Activated CD8-positive, alpha-beta T cell treated with anti-CD3 and anti-CD28 coated beads for 36 hours (primary cell): Measurements from ENCODE around the gene GIT2. TPM values are rescaled to one million over a fixed set of nuclear protein-coding genes. Genes with fewer than 3 reads are reported as not detected.
A peak's percentile ranks its signal among the peaks of the same experiment; 100 is the strongest.

ENCODE experiments used
- ATAC-seq: fragments of 200-7000 bp; cut with Tn5 transposase; one replicate; pipeline ENCODE4 v1.10.0; 2021; ENCODE audit warnings: mild to moderate bottlenecking, moderate library complexity
- CTCF ChIA-PET: fragments of 350-600 bp; sonication (Branson Sonifier 250); formaldehyde crosslinking; loops from one replicate; lab custom pipeline; 2021; ENCODE audit warnings: antibody characterized with exemption; lab: Charles Lee
- POLR2A ChIA-PET: fragments of 350-600 bp; sonication (Branson Sonifier 250); formaldehyde crosslinking; loops from one replicate; lab custom pipeline; 2021; ENCODE audit warnings: antibody characterized with exemption; lab: Charles Lee
- DNase-seq: peaks from one replicate; pipeline ENCODE4 v3.0.0-alpha.2; 2020
- H3K27ac Mint-ChIP-seq: one replicate; pipeline ENCODE4 v1.8.0; 2021; ENCODE audit warnings: mild to moderate bottlenecking, mixed read lengths
- H3K27me3 Mint-ChIP-seq: one replicate; pipeline ENCODE4 v1.8.0; 2021; ENCODE audit warnings: mixed read lengths
- H3K36me3 Mint-ChIP-seq: one replicate; pipeline ENCODE4 v1.8.0; 2021; ENCODE audit warnings: low read depth, mixed read lengths
- H3K4me1 Mint-ChIP-seq: one replicate; pipeline ENCODE4 v1.8.0; 2021; ENCODE audit warnings: low read depth, mixed read lengths
- H3K4me3 Mint-ChIP-seq: one replicate; pipeline ENCODE4 v1.8.0; 2021; ENCODE audit warnings: mild to moderate bottlenecking, moderate library complexity, mixed read lengths
- H3K9me3 Mint-ChIP-seq: one replicate; pipeline ENCODE4 v1.8.0; 2021; ENCODE audit warnings: mixed read lengths
- intact Hi-C: fragments of 100-400 bp; cut with micrococcal nuclease; formaldehyde crosslinking; loops from one replicate; pipeline ENCODE4 v1.10.0; 2022
- total RNA-seq, 2 experiments: library from RNA; stranded (reverse); gene quantifications; one replicate each; pipeline ENCODE4 v1.2.3, GENCODE V29; 2021
- TF ChIP-seq, protein P1 (sequence below): fragments of 200-600 bp; IDR thresholded peaks from one replicate; pipeline ENCODE4 v1.8.0; 2022; ENCODE audit warnings: antibody characterized with exemption, mild to moderate bottlenecking

GIT2 gene
- total RNA-seq, 2 experiments from 2014 or later: 49.2 to 49.6 TPM

DNA sequence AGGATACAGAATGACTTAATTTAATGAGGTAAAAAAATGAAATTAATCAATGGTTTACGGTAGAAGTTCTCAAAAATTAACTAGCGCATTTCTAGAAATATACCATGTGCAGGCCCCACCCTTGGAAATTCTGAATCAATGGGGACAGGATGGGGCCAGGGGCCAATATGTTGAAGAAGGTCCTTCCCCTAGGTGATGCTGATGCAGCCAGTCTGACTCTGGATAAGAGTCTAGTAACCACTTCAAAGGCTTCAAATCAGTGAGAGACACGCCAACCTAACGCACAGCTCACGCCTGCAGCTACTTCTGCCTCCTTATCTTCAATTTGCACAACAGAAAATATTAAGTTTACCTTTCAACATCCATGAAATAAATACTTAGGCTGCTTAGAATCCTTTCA, 14.9 kb downstream of the GIT2 start:
- TF ChIP-seq, protein P1, sequence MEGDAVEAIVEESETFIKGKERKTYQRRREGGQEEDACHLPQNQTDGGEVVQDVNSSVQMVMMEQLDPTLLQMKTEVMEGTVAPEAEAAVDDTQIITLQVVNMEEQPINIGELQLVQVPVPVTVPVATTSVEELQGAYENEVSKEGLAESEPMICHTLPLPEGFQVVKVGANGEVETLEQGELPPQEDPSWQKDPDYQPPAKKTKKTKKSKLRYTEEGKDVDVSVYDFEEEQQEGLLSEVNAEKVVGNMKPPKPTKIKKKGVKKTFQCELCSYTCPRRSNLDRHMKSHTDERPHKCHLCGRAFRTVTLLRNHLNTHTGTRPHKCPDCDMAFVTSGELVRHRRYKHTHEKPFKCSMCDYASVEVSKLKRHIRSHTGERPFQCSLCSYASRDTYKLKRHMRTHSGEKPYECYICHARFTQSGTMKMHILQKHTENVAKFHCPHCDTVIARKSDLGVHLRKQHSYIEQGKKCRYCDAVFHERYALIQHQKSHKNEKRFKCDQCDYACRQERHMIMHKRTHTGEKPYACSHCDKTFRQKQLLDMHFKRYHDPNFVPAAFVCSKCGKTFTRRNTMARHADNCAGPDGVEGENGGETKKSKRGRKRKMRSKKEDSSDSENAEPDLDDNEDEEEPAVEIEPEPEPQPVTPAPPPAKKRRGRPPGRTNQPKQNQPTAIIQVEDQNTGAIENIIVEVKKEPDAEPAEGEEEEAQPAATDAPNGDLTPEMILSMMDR: no peak
- CTCF ChIA-PET: interaction anchor here (0.7 to 1.6 kb wide), 2 partner anchors 17 to 128 kb away, joined by 3 to 4 read pairs; no protein-coding TSS in a partner anchor
- peak overlapping the region; percentile 85 for H3K27ac Mint-ChIP-seq
- H3K36me3 Mint-ChIP-seq: peaks cover 78% of the 10 kb centered on the region
- peak overlapping the region; percentile 7 for H3K4me3 Mint-ChIP-seq
- intact Hi-C loops: no loop called here
- no peaks in the 10 kb centered on the region for H3K27me3 Mint-ChIP-seq
- ATAC-seq (peak; percentile 95), DNase-seq (peak; percentile 84)
- POLR2A ChIA-PET: interaction anchor here (2.3 to 3.8 kb wide), 3 partner anchors 14 to 23 kb away, joined by 11 to 20 read pairs (median 16); partner anchors contain the start of genes ANKRD13A and GIT2
- H3K4me1 Mint-ChIP-seq: peaks cover 56% of the 10 kb centered on the region
- peaks cover 12% of the 10 kb centered on the region for H3K9me3 Mint-ChIP-seq

DNA sequence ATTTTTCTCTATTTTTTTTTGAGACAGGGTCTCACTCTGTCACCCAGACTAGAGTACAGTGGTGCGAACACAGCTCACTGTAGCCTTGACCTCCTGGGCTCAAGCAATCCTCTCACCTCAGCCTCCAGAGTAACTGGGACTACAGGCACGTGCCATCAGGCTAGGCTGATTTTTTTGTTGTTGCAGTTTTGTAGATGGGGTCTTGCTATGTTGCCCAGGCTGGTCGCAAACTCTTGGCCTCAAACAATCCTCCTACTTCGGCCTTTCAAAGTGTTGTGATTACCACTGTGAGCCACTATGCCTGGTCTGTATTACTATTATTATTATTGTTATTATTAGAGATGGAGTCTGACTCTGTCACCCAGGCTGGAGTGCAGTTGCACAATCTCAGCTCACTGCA, 23.3 kb downstream of the GIT2 start:
- peaks cover 6% of the 10 kb centered on the region for H3K9me3 Mint-ChIP-seq
- ATAC-seq (no peak), DNase-seq (no peak)
- CTCF ChIA-PET: interaction anchor here (0.7 to 1.3 kb wide), 2 partner anchors 12 to 16 kb away, joined by 3 read pairs; no protein-coding TSS in a partner anchor
- no peaks in the 10 kb centered on the region for H3K27me3 Mint-ChIP-seq
- POLR2A ChIA-PET: interaction anchor here (0.9 kb wide), 1 partner anchor 34 kb away, joined by 4 read pairs; no protein-coding TSS in a partner anchor
- TF ChIP-seq, protein P1: no peak
- no peak overlapping the region for H3K4me3 Mint-ChIP-seq
- peaks cover 26% of the 10 kb centered on the region for H3K4me1 Mint-ChIP-seq
- H3K27ac Mint-ChIP-seq: peak overlapping the region; percentile 82
- intact Hi-C loops: loop anchor here (5.0 kb wide), 1 partner anchor 34 kb away; no protein-coding TSS in a partner anchor
- peaks cover 61% of the 10 kb centered on the region for H3K36me3 Mint-ChIP-seq

DNA sequence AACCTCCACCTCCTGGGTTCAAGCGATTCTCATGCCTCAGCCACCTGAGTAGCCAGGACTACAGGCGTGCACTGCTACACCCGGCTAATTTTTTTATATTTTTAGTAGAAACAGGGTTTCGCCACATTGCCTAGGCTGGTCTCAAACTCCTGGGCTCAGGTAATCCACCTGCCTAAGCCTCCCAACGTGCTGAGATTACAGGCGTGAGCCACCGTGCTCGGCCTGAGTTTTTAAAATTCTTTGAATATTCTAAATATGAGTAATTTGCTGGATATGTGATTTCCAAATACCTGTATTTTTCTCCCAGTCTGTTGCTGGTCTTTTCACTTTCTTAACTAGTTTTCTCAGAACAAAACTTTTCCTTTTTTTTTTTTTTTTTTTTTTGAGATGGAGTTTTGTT, 27.4 kb downstream of the GIT2 start:
- ChIA-PET CTCF (no interaction called here), POLR2A (no interaction called here)
- H3K4me3 Mint-ChIP-seq: no peak overlapping the region
- intact Hi-C loops: no loop called here
- TF ChIP-seq, protein P1: no peak
- H3K27ac Mint-ChIP-seq: no peak overlapping the region
- peaks cover 51% of the 10 kb centered on the region for H3K36me3 Mint-ChIP-seq
- DNase-seq (no peak), ATAC-seq (no peak)
- no peaks in the 10 kb centered on the region for H3K27me3 Mint-ChIP-seq
- H3K9me3 Mint-ChIP-seq: peaks cover 2% of the 10 kb centered on the region
- H3K4me1 Mint-ChIP-seq: peaks cover 24% of the 10 kb centered on the region

DNA sequence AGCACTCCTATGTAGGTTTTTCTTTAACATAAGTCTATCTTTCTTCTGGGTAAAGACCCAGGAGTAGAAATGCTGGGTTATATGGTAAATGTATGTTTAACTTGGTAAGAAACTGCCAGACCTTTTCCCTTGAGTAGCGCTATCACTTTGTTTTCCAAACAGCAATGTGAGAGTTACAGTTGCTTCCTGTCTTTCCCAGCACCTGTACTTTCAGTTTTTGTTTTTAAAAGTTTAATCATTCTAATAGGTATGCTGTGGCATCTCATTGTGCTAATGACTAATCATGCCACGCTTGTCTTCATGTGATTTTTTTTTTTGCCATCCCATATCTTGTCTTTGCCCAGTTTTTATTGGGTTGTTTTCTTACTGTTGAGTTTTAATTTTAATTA, 28.1 kb downstream of the GIT2 start:
- H3K4me1 Mint-ChIP-seq: peaks cover 16% of the 10 kb centered on the region
- DNase-seq (no peak), ATAC-seq (peak; percentile 65)
- H3K4me3 Mint-ChIP-seq: no peak overlapping the region
- H3K27ac Mint-ChIP-seq: peak overlapping the region; percentile 42
- H3K9me3 Mint-ChIP-seq: no peaks in the 10 kb centered on the region
- CTCF ChIA-PET: interaction anchor here (0.9 to 1.4 kb wide), 5 partner anchors 9 to 463 kb away, joined by 3 to 4 read pairs (median 3); no protein-coding TSS in a partner anchor
- intact Hi-C loops: no loop called here
- POLR2A ChIA-PET: no interaction called here
- peaks cover 43% of the 10 kb centered on the region for H3K36me3 Mint-ChIP-seq
- TF ChIP-seq, protein P1: no peak
- H3K27me3 Mint-ChIP-seq: no peaks in the 10 kb centered on the region

DNA sequence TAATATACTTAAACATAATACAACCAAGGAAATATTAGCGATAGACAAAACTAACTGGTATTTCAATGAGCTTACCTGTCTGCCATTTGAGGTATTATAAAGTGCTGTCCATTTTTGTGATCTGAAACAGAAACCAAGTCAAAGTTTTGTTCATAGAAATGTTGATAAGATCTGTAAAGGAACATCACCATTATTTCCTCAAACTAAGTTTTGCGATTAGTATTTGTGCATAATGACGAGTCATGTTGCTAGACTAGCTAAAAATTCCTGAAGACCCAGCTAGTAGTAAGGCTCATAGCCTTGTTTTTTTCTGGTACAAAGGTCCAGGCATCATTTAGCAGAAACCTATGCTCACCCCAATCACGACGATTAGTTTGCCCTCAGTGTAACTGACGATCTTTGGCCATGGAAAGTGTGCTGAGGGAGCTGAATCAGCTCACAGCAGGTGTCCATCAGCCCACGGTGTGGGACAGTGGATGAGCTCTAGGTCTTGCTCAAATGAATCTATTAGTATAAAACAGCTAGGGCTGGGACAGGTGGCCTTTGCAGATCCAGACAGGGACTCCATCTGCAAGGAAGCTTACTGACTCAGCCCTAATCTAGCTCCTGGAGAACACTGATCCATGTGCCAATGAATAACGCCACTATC, 28.7 kb downstream of the GIT2 start:
- POLR2A ChIA-PET: interaction anchor here (0.7 to 0.9 kb wide), 2 partner anchors 10 to 31 kb away, joined by 3 read pairs; partner anchors contain the start of gene ANKRD13A
- peaks cover 39% of the 10 kb centered on the region for H3K36me3 Mint-ChIP-seq
- peaks cover 14% of the 10 kb centered on the region for H3K4me1 Mint-ChIP-seq
- DNase-seq: peak; percentile 9
- CTCF ChIA-PET: interaction anchor here (0.9 to 1.4 kb wide), 5 partner anchors 9 to 464 kb away, joined by 3 to 4 read pairs (median 3); no protein-coding TSS in a partner anchor
- no peaks in the 10 kb centered on the region for H3K9me3 Mint-ChIP-seq
- no peak overlapping the region for H3K4me3 Mint-ChIP-seq
- intact Hi-C loops: no loop called here
- H3K27ac Mint-ChIP-seq: peak overlapping the region; percentile 42
- TF ChIP-seq, protein P1: no peak
- no peaks in the 10 kb centered on the region for H3K27me3 Mint-ChIP-seq
- peak; percentile 42 for ATAC-seq
